ENCODE data around the gene PPP1R12C.
"Not testable (repeated sequence)": the region's sequence is repeated elsewhere in the genome, so short reads cannot be mapped to it uniquely, and the experiment has no call there.

Gene PPP1R12C

DNA sequence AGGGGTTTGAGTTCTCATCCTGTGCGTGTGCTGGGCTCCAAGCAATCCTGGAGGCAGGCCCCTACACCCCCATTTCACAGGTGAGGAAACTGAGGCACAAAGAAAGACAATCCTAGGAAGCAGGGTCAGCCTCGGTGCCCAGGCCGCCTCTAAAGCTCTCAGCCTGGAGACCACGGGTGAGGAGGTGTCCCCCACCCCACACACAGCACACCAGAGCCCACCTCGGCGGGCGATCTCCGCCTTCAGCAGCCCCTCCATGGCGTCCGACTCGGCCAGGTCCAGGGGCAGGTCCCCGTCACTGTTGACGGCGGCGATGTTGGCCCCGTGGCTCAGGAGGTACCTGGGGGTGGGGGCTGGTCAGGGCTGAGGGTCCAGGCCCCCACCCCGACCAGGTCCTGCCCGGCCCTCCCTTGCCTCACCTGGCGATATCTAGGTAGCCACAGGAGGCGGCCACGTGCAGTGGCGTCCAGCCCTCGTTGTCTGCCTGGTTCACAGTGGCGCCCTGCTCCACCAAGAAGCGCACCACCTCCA, 5.1 kb downstream of the PPP1R12C start:
- in situ Hi-C loops (cut with MboI; ENCODE audit: low sequenced_read_pairs), result no loop called here

DNA sequence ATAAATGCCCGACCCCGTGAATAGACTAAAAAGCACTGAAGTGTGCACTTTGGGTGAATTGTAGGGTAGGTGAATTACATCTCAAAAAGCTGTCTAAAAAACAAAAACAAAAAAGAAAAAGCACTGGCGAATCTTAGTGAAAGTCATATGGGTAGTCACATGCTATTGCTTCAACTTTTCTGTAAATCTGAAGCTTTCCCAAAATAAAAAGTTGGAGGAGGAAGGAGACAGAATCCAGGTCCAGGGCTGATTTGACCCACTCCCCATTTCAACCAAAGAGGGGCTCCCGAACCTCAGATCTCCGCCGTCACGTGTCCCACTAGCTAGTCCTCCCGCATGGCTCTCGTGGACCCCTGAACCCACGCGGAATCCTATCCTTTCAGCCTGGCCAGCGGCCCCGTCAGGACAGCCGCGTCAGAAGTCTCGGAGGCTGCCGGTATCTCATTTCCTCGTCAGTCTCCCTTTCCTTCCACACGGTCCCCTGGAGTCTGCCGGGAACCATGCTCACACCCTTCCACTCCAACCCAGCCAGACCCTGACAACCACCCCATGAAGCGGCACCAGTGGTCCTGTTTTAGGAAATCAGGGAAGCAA, 6.1 kb downstream of the PPP1R12C start:
- in situ Hi-C loops (cut with MboI; ENCODE audit: low sequenced_read_pairs), result no loop called here

DNA sequence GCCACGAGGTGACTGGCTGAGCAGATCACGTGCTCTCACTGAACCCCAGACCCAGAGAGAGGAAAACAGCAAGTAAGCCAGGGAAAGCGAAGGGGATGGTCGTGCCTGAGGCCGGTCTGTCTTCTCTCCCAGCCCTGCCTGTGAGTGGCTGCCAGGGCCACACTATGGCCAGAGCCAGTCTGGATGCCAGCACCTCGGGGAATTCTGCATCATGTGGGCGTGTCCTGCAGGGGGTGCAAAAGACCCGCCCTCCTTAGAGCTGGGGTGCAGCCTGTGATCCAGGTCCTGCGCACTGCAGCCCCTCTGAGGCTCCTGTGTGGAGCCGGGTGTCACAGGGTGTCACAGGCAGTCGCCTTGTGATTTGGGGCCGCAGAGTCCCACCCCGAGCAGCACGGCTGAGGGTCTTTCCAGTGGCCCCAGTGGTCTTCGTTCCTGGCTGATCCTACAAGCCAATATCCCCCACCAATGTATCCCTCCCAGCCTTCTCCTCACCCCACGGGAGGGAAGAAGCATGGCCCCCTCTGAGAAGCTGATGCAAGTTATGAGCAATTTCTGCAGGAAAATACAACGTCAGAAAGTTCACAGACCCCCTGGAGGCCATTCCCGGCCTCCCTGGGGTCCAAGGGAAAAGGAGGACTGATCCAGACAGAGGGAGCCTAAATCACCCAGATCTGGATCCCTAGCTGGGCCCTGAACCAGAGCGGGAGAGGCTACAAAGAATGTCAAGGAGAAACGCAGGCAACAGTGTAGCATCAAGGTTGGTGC, 7.7 kb downstream of the PPP1R12C start:
- in situ Hi-C loops (cut with MboI; ENCODE audit: low sequenced_read_pairs), result no loop called here

DNA sequence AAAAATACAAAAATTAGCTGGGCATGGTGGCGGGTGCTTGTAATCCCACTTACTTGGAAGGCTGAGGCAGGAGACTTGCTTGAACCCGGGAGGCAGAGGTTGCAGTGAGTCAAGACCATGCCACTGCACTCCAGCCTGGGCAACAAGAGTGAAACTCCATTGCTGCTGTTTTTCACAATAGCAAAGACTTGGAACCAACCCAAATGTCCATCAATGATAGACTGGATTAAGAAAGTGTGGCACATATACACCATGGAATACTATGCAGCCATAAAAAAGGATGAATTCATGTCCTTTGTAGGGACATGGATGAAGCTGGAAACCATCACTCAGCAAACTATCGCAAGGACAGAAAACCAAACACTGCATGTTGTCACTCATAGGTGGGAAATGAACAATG, 10.2 kb downstream of the PPP1R12C start:
- in situ Hi-C loops (cut with MboI; ENCODE audit: low sequenced_read_pairs), result not testable (repeated sequence)

DNA sequence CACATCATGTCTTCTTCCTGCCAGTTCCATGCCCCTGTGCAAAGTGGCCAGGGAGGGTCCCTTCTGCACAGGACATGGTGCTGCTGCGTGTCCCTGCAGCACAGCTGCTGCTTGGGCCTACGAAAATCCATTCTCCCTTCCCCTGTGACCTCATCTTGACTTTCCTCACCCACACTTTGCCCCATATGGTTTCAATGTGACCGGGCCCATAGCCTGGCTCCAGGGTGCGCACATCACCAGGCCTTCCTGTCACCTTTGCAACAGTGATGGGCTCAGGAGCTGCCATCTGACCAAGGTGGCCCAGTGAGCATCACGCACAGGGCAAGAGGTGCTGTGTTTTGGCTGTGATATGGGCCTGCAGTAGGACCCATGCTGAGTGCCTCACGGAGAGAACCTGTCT, 10.8 kb downstream of the PPP1R12C start:
- in situ Hi-C loops (cut with MboI; ENCODE audit: low sequenced_read_pairs), result no loop called here

DNA sequence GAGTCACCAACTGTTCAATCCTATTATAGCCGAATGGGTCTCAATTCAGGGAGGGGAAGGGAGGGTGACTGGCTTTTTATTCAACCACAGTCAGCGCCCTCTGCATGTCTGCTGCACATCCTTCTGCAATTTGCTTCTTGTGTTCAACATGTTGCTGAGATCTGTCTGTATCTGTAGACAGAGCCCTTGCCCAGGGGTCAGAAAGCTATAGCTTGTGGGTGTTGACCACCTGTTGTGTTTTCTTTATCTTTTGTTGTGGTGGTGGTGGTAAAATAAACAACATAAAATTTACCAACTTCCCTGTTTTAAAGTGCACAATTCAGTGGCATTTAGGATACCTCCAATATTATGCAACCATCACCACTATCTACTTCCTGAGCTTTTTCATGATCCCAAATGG, 12.2 kb downstream of the PPP1R12C start:
- in situ Hi-C loops (cut with MboI; ENCODE audit: low sequenced_read_pairs), result no loop called here

DNA sequence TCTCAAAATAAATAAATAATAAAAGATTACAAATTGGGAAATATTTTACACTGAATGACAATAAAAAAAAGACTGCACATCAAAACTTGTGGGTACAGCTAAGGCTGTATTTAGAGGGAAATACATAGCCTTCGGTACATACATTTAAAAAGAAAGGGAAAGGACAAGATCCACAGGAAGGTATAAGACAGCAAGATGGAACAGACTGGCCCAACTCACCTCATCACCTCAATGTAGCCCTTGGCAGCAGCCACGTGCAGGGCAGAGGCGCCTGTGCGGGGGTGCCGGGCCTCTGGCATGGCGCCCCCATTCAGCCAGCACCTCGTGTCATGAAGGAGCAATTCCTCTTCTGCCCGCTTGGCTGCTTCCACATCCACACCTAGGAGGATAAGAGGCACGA, 14.2 kb downstream of the PPP1R12C start:
- in situ Hi-C loops (cut with MboI; ENCODE audit: low sequenced_read_pairs), result no loop called here

DNA sequence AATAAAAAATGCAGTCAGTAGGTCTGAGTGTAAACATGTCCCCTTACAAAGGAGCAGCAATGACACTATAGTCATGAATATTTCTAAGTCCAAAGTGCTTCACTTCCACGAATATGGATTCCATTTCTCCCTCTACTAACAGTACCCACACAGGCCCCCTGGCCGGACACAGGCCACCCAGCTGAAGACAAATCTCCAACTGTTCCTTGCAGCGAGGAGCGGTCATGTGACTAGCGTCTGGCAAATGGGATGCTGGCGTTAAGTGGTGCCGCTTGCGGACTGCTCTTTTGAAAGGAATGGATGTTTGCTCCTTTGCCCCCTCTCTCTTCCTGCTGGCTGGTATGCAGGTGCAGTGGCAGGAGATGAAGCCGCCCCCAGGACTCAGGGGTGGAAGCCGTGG, 16.2 kb downstream of the PPP1R12C start:
- in situ Hi-C loops (cut with MboI; ENCODE audit: low sequenced_read_pairs), result no loop called here

DNA sequence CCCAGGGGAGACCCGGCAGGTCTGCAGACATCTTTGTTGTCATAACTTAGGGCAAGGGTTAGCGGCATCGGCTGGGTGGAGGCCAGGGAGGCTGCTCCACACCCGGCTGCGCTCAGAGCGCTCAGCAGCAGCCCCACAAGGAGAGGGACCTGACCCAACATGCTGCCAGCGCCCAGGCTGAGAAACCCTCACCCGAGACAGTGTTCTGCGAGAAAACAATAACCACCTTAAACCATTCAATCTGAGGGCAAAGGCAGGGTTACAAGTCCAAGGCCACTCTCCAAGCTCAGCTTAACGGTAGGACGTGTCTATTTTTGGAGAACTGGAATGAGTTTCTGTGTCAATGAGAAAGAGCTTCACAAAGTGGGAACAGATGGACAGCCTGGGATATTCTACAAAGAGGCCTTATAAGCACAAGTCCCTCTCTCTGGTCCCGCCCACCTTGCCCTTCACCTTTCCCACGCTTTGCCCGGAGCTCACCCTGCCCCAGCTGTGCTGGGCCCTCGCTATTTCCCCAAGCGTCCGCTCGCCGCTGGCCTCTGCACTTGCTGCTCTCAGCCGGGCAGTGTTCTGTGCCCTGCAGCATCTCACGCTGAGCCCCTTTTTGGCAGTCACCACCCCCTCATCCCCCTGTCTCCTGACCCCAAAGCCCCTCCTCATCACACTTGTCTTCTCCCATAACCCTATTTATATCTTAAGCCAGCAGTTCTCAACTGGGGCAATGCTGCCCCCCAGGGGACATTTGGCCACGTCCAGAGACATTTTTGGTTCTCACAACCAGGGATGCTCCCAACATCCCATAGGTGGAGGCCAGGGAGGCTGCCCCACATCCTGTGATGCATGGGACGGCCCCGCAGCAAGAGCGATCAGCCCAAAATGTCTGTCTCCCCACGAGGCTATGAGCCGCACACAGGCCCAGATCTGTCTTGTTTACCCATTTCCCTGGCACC, 17.6 kb downstream of the PPP1R12C start:
- in situ Hi-C loops (cut with MboI; ENCODE audit: low sequenced_read_pairs), result no loop called here

DNA sequence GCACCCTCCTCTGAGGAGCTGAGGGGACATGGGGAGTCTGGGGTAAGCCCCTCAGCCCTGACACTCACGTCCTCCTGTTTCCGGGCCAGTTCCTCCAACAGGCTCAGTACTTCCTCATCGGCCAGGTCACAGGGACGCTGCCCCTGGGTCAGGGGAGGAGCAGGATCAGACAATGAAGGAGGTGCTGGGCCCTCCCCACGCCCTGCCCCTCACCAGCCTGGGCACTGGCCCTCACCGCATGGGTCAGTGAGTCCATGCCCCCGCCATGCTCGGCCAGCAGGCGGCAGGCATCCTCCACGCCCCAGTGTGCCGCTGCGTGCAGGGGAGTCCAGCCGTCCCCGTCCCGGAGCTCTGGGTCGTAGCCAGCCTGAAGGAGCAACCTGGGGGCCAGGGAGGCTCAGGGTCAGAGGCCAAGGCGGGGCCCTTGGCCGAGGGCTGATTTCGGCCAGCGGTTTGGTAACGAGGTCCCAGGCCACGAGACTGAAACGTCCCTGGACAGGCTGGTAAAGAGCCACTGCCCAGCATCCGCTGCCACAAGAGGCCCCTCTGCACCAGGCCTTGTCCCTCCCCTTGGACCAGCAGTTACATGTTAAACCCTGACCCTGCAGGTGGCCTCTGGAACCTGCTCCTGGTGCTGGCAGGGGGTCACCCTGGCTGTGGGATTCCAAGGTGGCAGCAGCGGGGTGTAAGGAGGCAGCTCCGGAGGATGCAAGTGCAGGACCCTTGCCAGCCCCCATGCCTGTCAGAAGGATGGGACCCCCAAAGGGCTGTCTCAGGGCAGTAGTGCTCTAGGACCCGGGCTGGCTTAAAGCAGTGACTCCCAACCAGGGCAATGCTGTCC, 18.5 kb downstream of the PPP1R12C start:
- in situ Hi-C loops (cut with MboI; ENCODE audit: low sequenced_read_pairs), result no loop called here

DNA sequence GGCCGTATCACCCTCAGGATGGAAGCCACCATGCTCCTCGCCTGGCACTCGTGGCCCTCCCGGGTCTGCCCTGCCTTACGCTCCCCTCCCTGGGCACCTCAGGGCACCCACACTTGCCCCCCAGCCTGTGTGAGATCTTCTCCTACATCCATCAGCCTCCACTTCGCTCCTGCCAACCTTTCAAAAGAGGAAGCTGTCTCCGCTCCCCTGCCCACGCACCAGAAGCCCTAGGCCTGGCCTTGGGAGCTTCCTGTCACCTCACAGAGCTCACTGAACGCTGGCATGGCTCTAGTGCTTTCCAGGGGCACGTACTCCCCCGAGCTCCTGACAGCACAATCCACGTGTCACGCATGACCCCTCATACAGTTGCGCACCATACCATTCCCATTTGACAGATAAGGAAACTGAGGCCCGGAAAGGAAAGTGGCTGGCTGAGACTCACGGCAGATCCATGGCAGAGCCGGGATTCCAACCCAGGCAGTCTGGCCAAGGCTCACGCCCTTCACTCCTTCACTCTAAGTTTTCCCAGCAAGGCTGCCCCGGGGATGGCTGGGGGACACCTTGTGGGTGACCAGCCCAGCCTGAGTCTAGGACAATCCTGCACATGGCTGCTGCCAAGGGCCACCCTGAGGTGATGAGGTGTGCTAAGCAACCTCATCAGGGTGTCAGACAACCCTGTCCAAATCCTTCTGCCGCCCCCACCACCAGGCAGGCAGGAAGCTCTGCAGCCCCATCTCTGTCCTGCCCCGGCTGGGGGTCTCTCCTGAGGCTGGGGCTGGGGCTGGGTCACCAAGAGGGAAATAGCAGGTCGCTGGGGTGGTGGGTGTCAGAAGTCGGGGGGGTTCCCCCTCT, 19.3 kb downstream of the PPP1R12C start:
- in situ Hi-C loops (cut with MboI; ENCODE audit: low sequenced_read_pairs), result no loop called here

DNA sequence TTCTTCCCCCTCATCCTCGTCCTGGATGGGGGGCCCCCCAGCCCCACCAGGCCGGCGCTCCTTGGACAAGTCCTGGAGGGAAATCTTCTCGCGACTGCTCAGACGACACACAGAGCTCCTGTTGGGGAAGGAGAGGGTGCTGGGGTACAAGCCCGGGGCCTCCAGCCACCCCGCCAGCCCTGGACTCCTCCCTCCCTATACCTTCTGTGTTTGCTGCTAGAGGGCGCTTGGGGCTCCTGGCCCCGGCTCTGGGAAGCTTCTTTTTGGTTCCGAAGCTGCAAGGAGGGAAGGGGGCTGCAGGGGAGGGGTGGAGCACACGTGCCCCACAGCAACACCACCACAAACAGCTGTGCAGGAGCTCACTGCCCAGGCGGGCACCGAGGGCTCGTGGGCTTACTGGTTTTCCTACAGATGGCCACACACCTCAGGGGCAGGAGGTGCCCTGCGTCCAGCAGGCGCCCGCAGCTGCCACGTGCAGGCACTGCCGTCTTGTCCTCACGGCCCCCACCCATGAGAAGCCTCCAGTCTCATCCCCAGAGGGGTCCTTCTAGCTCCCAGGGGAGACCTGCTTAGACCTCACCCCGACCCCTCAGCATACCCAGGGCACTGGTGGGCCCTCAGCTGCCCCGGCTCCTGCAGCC, 21.3 kb downstream of the PPP1R12C start:
- in situ Hi-C loops (cut with MboI; ENCODE audit: low sequenced_read_pairs), result no loop called here

DNA sequence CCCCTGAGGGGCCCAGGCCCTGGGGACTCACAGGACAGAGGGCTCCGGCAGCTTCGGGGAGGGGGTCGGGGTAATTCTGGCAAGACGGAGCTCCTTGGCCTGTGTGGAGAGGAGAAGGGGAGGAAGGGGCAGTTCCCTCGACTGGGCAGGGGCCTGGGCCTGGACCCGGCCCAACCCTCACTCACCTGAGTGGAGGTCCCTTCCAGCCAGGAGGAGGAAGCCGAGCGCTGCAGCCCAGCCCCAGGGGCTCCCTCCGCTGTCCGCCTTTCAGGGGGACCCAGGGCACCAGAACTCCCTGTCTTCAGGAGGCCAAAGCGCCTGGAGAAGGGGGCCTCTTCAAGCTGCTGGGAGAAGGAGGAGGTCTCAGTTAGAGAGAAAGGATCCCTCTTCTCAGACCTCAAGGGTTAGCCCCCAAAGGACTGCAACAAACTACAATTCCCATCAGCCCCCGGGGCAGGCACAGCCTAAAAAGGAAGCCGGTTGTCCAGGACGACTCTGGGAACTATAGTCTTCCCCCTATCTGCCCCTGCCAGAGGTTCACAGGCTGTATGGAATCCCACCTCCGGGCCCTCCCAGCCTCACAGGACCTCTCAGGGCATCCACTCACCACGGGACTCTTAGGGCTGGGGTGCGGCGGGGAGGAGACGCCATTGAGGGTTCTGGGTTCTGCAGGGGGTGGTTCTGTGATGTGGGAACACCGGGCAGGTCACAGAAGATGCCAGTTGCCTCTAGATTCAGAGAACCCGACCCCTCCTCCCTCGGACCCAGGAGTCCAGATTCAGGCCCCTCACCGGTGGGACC, 22.0 kb downstream of the PPP1R12C start:
- in situ Hi-C loops (cut with MboI; ENCODE audit: low sequenced_read_pairs), result no loop called here

DNA sequence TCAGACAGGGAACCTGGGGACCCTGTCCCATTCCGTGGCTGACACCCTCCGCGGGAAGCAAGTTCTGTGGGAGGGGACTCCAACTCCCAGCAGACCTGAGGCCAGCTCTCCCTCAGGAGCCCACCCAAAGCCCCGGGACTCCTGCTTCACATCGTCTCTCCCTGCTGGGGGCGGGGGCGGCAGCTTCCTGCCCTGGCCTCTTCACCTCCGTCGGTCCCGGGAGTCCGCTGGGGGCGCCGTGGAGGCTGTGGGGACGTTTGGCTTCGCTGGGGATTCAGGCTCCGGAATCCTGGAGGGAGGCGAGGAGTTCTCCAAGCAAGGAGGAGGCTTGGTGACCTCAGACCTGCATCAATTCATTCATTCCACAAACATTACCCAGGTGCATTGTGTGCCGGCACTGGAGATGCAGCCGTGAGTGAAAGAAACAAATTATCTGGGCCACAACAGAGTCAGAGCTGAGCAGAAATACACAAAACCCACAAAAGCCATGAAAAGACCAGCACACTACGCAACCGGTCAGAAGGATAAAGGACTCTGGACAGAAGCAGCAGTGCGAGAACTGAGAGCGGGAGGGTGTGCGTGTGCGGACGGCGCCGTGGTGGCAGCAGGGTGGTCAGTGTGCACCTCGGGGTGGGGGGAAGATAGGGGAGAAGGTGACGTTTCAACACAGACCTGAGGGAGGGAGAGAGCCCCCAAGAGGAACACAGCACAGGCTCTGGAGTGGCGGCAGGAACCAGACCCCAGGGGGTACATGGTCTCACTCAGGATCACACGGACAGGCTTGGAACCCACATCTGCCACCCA, 22.8 kb downstream of the PPP1R12C start:
- in situ Hi-C loops (cut with MboI; ENCODE audit: low sequenced_read_pairs), result no loop called here

DNA sequence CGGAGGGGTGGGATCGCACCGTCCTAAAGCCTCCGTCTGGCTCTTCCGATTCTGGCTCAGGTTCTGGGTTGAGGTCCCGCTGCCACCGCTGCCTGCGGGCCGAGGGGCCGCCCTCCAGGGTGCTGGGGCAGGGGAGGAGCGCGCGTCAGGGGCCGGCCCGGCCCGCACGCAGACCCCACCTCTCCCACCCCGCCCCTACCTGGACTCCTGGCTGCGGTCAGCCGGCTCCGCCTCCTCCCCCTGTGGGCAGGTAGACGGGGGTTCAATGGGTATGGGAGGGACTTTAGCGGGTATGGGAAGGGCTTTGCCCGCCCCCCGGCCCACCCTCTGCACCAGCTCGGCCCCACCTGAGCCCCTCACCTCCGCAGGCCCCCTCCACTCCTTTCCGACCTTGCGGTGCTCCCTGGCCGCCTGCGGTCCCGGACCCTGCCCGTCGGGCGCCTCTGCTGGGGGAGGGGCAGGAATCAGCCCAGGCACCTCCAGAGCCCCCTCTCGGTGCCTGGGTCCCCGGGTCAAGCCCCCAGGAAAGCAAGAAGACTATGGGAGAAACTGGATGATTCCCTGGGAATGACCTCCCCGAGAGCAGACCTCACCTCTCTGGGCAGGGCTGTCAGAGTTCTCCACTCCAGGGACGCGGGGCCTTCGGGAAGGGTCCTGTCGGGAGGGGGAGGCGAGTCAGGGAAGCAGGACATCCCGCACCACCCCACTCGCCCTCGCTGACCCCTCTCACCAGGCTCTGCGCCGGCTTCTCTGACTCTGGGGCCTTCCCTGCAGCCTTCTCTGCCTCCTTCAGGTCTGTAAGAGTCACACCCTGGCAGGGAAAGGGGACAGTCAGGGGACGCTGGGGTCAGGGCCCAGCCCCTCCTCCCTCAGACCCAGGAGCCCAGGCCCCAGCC, 24.8 kb downstream of the PPP1R12C start:
- in situ Hi-C loops (cut with MboI; ENCODE audit: low sequenced_read_pairs), result no loop called here

DNA sequence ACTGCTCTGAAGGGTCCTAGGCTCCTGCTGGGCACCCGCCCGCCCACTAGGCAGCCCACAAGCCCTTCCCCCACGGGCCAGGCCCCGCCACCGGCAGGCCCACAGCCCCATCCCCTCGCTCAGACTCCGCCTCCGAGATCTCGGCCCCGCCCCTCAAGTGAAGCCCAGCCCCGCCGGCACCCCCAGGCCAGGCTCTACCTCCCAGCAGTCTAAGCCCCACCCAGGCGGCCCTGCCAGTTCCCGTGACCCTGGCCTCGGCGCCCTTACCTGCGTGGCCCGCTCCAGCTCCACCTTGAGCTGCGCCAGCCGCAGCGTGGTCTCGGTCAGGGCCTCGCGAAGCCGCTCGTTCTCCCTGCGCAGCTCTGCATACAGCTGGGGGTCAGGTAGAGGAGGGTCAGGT, 25.5 kb downstream of the PPP1R12C start:
- in situ Hi-C loops (cut with MboI; ENCODE audit: low sequenced_read_pairs), result no loop called here

Measured in hTERT RPE-1 (cell line).